Lower leg skin (tissue), 3 donors: ENCODE data around the gene DDB1.

Source experiments
- POLR2A ChIP-seq, 2 donors: fragments of 450-650 bp; IDR thresholded peaks; one replicate each; pipeline ENCODE4 v1.6.1; 2016 to 2017; ENCODE audit warnings: antibody characterized with exemption in 2 of 2, mild to moderate bottlenecking in 1 of 2, moderate library complexity in 1 of 2
- TF ChIP-seq, protein P1 (sequence below), 3 donors: fragments of 450-650 bp; IDR thresholded peaks; one replicate each; pipeline ENCODE4 v1.5.1; 2016; ENCODE audit warnings: antibody characterized with exemption in 3 of 3, mild to moderate bottlenecking in 3 of 3, moderate library complexity in 2 of 3

GRCh38 chr11:61358566-61358965, 25.7 kb upstream of the DDB1 start:
- TF ChIP-seq, protein P1, sequence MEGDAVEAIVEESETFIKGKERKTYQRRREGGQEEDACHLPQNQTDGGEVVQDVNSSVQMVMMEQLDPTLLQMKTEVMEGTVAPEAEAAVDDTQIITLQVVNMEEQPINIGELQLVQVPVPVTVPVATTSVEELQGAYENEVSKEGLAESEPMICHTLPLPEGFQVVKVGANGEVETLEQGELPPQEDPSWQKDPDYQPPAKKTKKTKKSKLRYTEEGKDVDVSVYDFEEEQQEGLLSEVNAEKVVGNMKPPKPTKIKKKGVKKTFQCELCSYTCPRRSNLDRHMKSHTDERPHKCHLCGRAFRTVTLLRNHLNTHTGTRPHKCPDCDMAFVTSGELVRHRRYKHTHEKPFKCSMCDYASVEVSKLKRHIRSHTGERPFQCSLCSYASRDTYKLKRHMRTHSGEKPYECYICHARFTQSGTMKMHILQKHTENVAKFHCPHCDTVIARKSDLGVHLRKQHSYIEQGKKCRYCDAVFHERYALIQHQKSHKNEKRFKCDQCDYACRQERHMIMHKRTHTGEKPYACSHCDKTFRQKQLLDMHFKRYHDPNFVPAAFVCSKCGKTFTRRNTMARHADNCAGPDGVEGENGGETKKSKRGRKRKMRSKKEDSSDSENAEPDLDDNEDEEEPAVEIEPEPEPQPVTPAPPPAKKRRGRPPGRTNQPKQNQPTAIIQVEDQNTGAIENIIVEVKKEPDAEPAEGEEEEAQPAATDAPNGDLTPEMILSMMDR (IDR thresholded peaks at IDR 0.05) = no peak
- TF ChIP-seq POLR2A (IDR thresholded peaks at IDR 0.05) = no peak
